ENCODE data around the gene C2orf92.
A peak's percentile ranks its signal among the peaks of the same experiment; 100 is the strongest.

C2orf92 gene

GRCh38 chr2:97645695-97646629 lies 23.6 kb upstream of the C2orf92 start, which contains the start of gene COX5B:
COX5B (plus strand) TSS chr2:97646062; CDS start chr2:97646087, 25 bp downstream.
- H3K9me3 ChIP-seq (ENCODE audit: insufficient read depth, low read length) = no peaks in the 10 kb centered on the region
- peak within 1 kb of the TSS; percentile 99 for H3K4me3 ChIP-seq (ENCODE audit: insufficient read length, low read depth)

GRCh38 chr2:97646977-97647376 lies 22.5 kb upstream of the C2orf92 start:
- no peaks in the 10 kb centered on the region for H3K27me3 ChIP-seq (ENCODE audit: insufficient read depth, insufficient read length)
- H3K9me3 ChIP-seq (ENCODE audit: insufficient read depth, low read length) = no peaks in the 10 kb centered on the region
- peak overlapping the region; percentile 99 for H3K4me3 ChIP-seq (ENCODE audit: insufficient read length, low read depth)
- H3K4me1 ChIP-seq (ENCODE audit: insufficient read depth, insufficient read length) = no peaks in the 10 kb centered on the region
- H3K36me3 ChIP-seq (ENCODE audit: insufficient read depth, insufficient read length, low read length) = peaks cover 32% of the 10 kb centered on the region
- TF ChIP-seq YY1 (IDR thresholded peaks at IDR 0.05; ENCODE audit: insufficient read depth, insufficient read length) (no peak), ZNF274 (IDR thresholded peaks at IDR 0.05; ENCODE audit: low read depth, low read length) (no peak), SUZ12 (IDR thresholded peaks at IDR 0.05; ENCODE audit: extremely low read depth, insufficient read depth, insufficient read length) (no peak)
- DNase-seq (ENCODE audit: low read depth, low spot score) = no peak
- H3K9ac ChIP-seq (ENCODE audit: insufficient read length, low read depth) = peak overlapping the region; percentile 53

More at GRCh38 chr2:97645695-97646629, 23.6 kb upstream of the C2orf92 start, which contains the start of gene COX5B:
- Histone ChIP-seq H3K27me3 (ENCODE audit: insufficient read depth, insufficient read length) (no peaks in the 10 kb centered on the region), H3K9ac (ENCODE audit: insufficient read length, low read depth) (peak within 1 kb of the TSS; percentile 99), H3K36me3 (ENCODE audit: insufficient read depth, insufficient read length, low read length) (peaks cover 32% of the 10 kb centered on the region), H3K4me1 (ENCODE audit: insufficient read depth, insufficient read length) (no peaks in the 10 kb centered on the region)
- peak; percentile 95 for DNase-seq (ENCODE audit: low read depth, low spot score)
- TF ChIP-seq SUZ12 (IDR thresholded peaks at IDR 0.05; ENCODE audit: extremely low read depth, insufficient read depth, insufficient read length) = no peak
- TF ChIP-seq YY1 (IDR thresholded peaks at IDR 0.05; ENCODE audit: insufficient read depth, insufficient read length) = no peak
- TF ChIP-seq ZNF274 (IDR thresholded peaks at IDR 0.05; ENCODE audit: low read depth, low read length) = no peak

GRCh38 chr2:97651114-97651513 lies 18.4 kb upstream of the C2orf92 start:
- H3K9ac ChIP-seq (ENCODE audit: insufficient read length, low read depth) = no peak overlapping the region
- H3K4me3 ChIP-seq (ENCODE audit: insufficient read length, low read depth) = no peak overlapping the region
- H3K4me1 ChIP-seq (ENCODE audit: insufficient read depth, insufficient read length) = no peaks in the 10 kb centered on the region
- TF ChIP-seq ZNF274 (IDR thresholded peaks at IDR 0.05; ENCODE audit: low read depth, low read length) (no peak), SUZ12 (IDR thresholded peaks at IDR 0.05; ENCODE audit: extremely low read depth, insufficient read depth, insufficient read length) (no peak), YY1 (IDR thresholded peaks at IDR 0.05; ENCODE audit: insufficient read depth, insufficient read length) (no peak)
- H3K9me3 ChIP-seq (ENCODE audit: insufficient read depth, low read length) = peaks cover 15% of the 10 kb centered on the region; the same call in 1 of the 2 replicates
- H3K36me3 ChIP-seq (ENCODE audit: insufficient read depth, insufficient read length, low read length) = peaks cover 61% of the 10 kb centered on the region
- H3K27me3 ChIP-seq (ENCODE audit: insufficient read depth, insufficient read length) = no peaks in the 10 kb centered on the region
- DNase-seq (ENCODE audit: low read depth, low spot score) = no peak

- Histone ChIP-seq H3K9ac (ENCODE audit: insufficient read length, low read depth) (no peak overlapping the region), H3K4me3 (ENCODE audit: insufficient read length, low read depth) (no peak overlapping the region), H3K27me3 (ENCODE audit: insufficient read depth, insufficient read length) (no peaks in the 10 kb centered on the region), H3K36me3 (ENCODE audit: insufficient read depth, insufficient read length, low read length) (peaks cover 67% of the 10 kb centered on the region), H3K9me3 (ENCODE audit: insufficient read depth, low read length) (peaks cover 15% of the 10 kb centered on the region; the same call in 1 of the 2 replicates), H3K4me1 (ENCODE audit: insufficient read depth, insufficient read length) (no peaks in the 10 kb centered on the region)
- TF ChIP-seq SUZ12 (IDR thresholded peaks at IDR 0.05; ENCODE audit: extremely low read depth, insufficient read depth, insufficient read length) (no peak), ZNF274 (IDR thresholded peaks at IDR 0.05; ENCODE audit: low read depth, low read length) (no peak), YY1 (IDR thresholded peaks at IDR 0.05; ENCODE audit: insufficient read depth, insufficient read length) (no peak)
- DNase-seq (ENCODE audit: low read depth, low spot score) = no peak
These were observed 16.0 kb upstream of the C2orf92 start for GRCh38 chr2:97653473-97653872.

- H3K9me3 ChIP-seq (ENCODE audit: insufficient read depth, low read length) = peaks cover 15% of the 10 kb centered on the region; the same call in 1 of the 2 replicates
- no peak for DNase-seq (ENCODE audit: low read depth, low spot score)
- H3K4me1 ChIP-seq (ENCODE audit: insufficient read depth, insufficient read length) = no peaks in the 10 kb centered on the region
- no peak overlapping the region for H3K9ac ChIP-seq (ENCODE audit: insufficient read length, low read depth)
- H3K27me3 ChIP-seq (ENCODE audit: insufficient read depth, insufficient read length) = no peaks in the 10 kb centered on the region
- no peak overlapping the region for H3K4me3 ChIP-seq (ENCODE audit: insufficient read length, low read depth)
- peaks cover 67% of the 10 kb centered on the region for H3K36me3 ChIP-seq (ENCODE audit: insufficient read depth, insufficient read length, low read length)
- TF ChIP-seq YY1 (IDR thresholded peaks at IDR 0.05; ENCODE audit: insufficient read depth, insufficient read length) (no peak), ZNF274 (IDR thresholded peaks at IDR 0.05; ENCODE audit: low read depth, low read length) (no peak), SUZ12 (IDR thresholded peaks at IDR 0.05; ENCODE audit: extremely low read depth, insufficient read depth, insufficient read length) (no peak)
These were observed 15.6 kb upstream of the C2orf92 start for GRCh38 chr2:97653874-97654273.

GRCh38 chr2:97654309-97654708 lies 15.2 kb upstream of the C2orf92 start:
- Histone ChIP-seq H3K27me3 (ENCODE audit: insufficient read depth, insufficient read length) (no peaks in the 10 kb centered on the region), H3K36me3 (ENCODE audit: insufficient read depth, insufficient read length, low read length) (peaks cover 67% of the 10 kb centered on the region), H3K4me1 (ENCODE audit: insufficient read depth, insufficient read length) (no peaks in the 10 kb centered on the region), H3K4me3 (ENCODE audit: insufficient read length, low read depth) (no peak overlapping the region), H3K9me3 (ENCODE audit: insufficient read depth, low read length) (peaks cover 15% of the 10 kb centered on the region; the same call in 1 of the 2 replicates), H3K9ac (ENCODE audit: insufficient read length, low read depth) (no peak overlapping the region)
- no peak for TF ChIP-seq SUZ12 (IDR thresholded peaks at IDR 0.05; ENCODE audit: extremely low read depth, insufficient read depth, insufficient read length)
- DNase-seq (ENCODE audit: low read depth, low spot score) = no peak

GRCh38 chr2:97654791-97655190 lies 14.7 kb upstream of the C2orf92 start:
- Histone ChIP-seq H3K36me3 (ENCODE audit: insufficient read depth, insufficient read length, low read length) (peaks cover 67% of the 10 kb centered on the region), H3K4me3 (ENCODE audit: insufficient read length, low read depth) (no peak overlapping the region), H3K9ac (ENCODE audit: insufficient read length, low read depth) (no peak overlapping the region), H3K27me3 (ENCODE audit: insufficient read depth, insufficient read length) (no peaks in the 10 kb centered on the region), H3K4me1 (ENCODE audit: insufficient read depth, insufficient read length) (no peaks in the 10 kb centered on the region), H3K9me3 (ENCODE audit: insufficient read depth, low read length) (peaks cover 15% of the 10 kb centered on the region; the same call in 1 of the 2 replicates)
- no peak for DNase-seq (ENCODE audit: low read depth, low spot score)
- TF ChIP-seq ZNF274 (IDR thresholded peaks at IDR 0.05; ENCODE audit: low read depth, low read length) = no peak

All from NT2/D1 (cell line).